Neuronal stem cell (in vitro differentiated cells): ENCODE data around the gene SLC25A22.

Experiments used
- DNase-seq: peaks from one replicate; pipeline ENCODE4 v3.0.0-alpha.2; 2013; ENCODE audit warnings: low spot score
- H2AFZ ChIP-seq: one replicate; pipeline ENCODE4 v1.6.1; 2013; ENCODE audit warnings: mild to moderate bottlenecking, low read length, inconsistent platforms
- H2AK5ac ChIP-seq: 2 replicates; pipeline ENCODE4 v1.6.1; 2013; ENCODE audit warnings: low read depth, mild to moderate bottlenecking, inconsistent platforms, low read length, moderate library complexity, mixed read lengths
- H2BK120ac ChIP-seq: 2 replicates; pipeline ENCODE4 v1.6.1; 2013; ENCODE audit warnings: low read depth, mild to moderate bottlenecking, inconsistent platforms, low read length, moderate library complexity, mixed read lengths
- H2BK12ac ChIP-seq: one replicate; pipeline ENCODE4 v1.6.1; 2013; ENCODE audit warnings: low read length, inconsistent platforms
- H2BK15ac ChIP-seq: 2 replicates; pipeline ENCODE4 v1.6.1; 2013; ENCODE audit warnings: mild to moderate bottlenecking, low read length, inconsistent platforms, mixed read lengths
- H2BK5ac ChIP-seq: one replicate; pipeline ENCODE4 v1.6.1; 2013; ENCODE audit warnings: inconsistent platforms, mild to moderate bottlenecking, low read length, moderate library complexity
- H3K14ac ChIP-seq: one replicate; pipeline ENCODE4 v1.6.1; 2013; ENCODE audit warnings: low read length, inconsistent platforms
- H3K18ac ChIP-seq: 2 replicates; pipeline ENCODE4 v1.6.1; 2013; ENCODE audit warnings: low read length, inconsistent platforms
- H3K23ac ChIP-seq: 2 replicates; pipeline ENCODE4 v1.6.1; 2013; ENCODE audit warnings: low read depth, mild to moderate bottlenecking, mixed read lengths, low read length, inconsistent platforms; ENCODE audit not compliant: poor library complexity
- H3K27ac ChIP-seq: replicated peaks from 3 replicates; pipeline ENCODE4 v1.5.1; 2013; ENCODE audit warnings: low read length, inconsistent platforms
- H3K27me3 ChIP-seq, 3 experiments: 2 replicates each; pipeline ENCODE4 v1.6.1; 2013; ENCODE audit warnings: low read length in 3 of 3, mild to moderate bottlenecking in 2 of 3, inconsistent platforms in 1 of 3, low read depth in 1 of 3, mixed read lengths in 1 of 3, moderate library complexity in 1 of 3; ENCODE audit not compliant: control insufficient read depth in 3 of 3, insufficient read depth in 3 of 3
- H3K36me3 ChIP-seq, 2 donors: replicated peaks in 1 of 2; 2 replicates each; pipeline ENCODE4 v1.6.1; 2013; ENCODE audit warnings: low read length in 2 of 2; ENCODE audit not compliant: control insufficient read depth in 2 of 2, insufficient read depth in 2 of 2
- H3K4ac ChIP-seq: 2 replicates; pipeline ENCODE4 v1.6.1; 2013; ENCODE audit warnings: inconsistent platforms, mild to moderate bottlenecking, low read length, moderate library complexity
- H3K4me1 ChIP-seq, 2 donors: 1 replicate in 1 of 2; 2 replicates in 1 of 2; pipeline ENCODE4 v1.6.1; 2013; ENCODE audit warnings: low read length in 2 of 2, low read depth in 1 of 2; ENCODE audit not compliant: control insufficient read depth in 2 of 2, insufficient read depth in 1 of 2
- H3K4me2 ChIP-seq: one replicate; pipeline ENCODE4 v1.6.1; 2013; ENCODE audit warnings: mild to moderate bottlenecking, low read length, inconsistent platforms; ENCODE audit not compliant: insufficient read depth, poor library complexity, severe bottlenecking
- H3K4me3 ChIP-seq, 2 donors: 2 replicates each; pipeline ENCODE4 v1.5.1; 2013; ENCODE audit warnings: low read length in 2 of 2, mild to moderate bottlenecking in 2 of 2, inconsistent platforms in 1 of 2, moderate library complexity in 1 of 2
- H3K79me1 ChIP-seq: one replicate; pipeline ENCODE4 v1.6.1; 2013; ENCODE audit warnings: low read depth, mild to moderate bottlenecking, inconsistent platforms, low read length, moderate library complexity
- H3K9ac ChIP-seq: one replicate; pipeline ENCODE4 v1.6.1; 2013; ENCODE audit warnings: mild to moderate bottlenecking, low read depth, low read length, inconsistent platforms; ENCODE audit not compliant: poor library complexity
- H3K9me3 ChIP-seq, 2 donors: replicated peaks in 1 of 2; 2 replicates each; pipeline versions ENCODE3 to v1.6.1; 2013; ENCODE audit warnings: low read length in 2 of 2, mild to moderate bottlenecking in 2 of 2, inconsistent platforms in 1 of 2, low read depth in 1 of 2, mixed read lengths in 1 of 2, moderate library complexity in 1 of 2; ENCODE audit not compliant: control insufficient read depth in 2 of 2, insufficient read depth in 1 of 2
- H4K8ac ChIP-seq: one replicate; pipeline ENCODE4 v1.6.1; 2013; ENCODE audit warnings: low read depth, mild to moderate bottlenecking, inconsistent platforms, low read length, moderate library complexity
- H4K91ac ChIP-seq: one replicate; pipeline ENCODE4 v1.6.1; 2013; ENCODE audit warnings: low read length, low read depth, mild to moderate bottlenecking, inconsistent platforms; ENCODE audit not compliant: poor library complexity
- WGBS, 2 donors: extraction: QIAGEN DNeasy Blood & Tissue Kit; methylation state at CpG; one replicate each; pipeline ENCODE4 v1.1.7; 2013; ENCODE audit warnings: missing lambda C conversion rate in 2 of 2, mixed read lengths in 1 of 2; ENCODE audit not compliant: insufficient read length in 2 of 2, insufficient replicate concordance in 1 of 2; ENCODE audit errors: extremely low coverage in 2 of 2; 5-methylcytosine and 5-hydroxymethylcytosine counted together

The SLC25A22 gene

GRCh38 chr11:774873-775592 lies 23.0 kb downstream of the SLC25A22 start:
- Histone ChIP-seq H2AFZ (no peak overlapping the region), H3K36me3 (peaks cover 21 to 64% of the 10 kb centered on the region in 2 donors), H2BK120ac (no peak overlapping the region), H2BK12ac (peak overlapping the region; percentile 63), H3K9ac (peak overlapping the region; percentile 44), H3K4me3 (peak overlapping the region; percentile 4 to 16), H2BK5ac (peak overlapping the region; percentile 60), H2AK5ac (peak overlapping the region; percentile 34), H3K4me2 (peak overlapping the region; percentile 2), H3K27ac (no peak overlapping the region), H3K23ac (peak overlapping the region; percentile 73), H3K14ac (no peak overlapping the region), H3K4me1 (peaks cover 8 to 13% of the 10 kb centered on the region in 2 donors), H2BK15ac (no peak overlapping the region), H3K9me3 (no peaks in the 10 kb centered on the region), H3K4ac (no peak overlapping the region), H4K91ac (no peak overlapping the region), H3K18ac (no peak overlapping the region), H3K79me1 (peaks cover 28% of the 10 kb centered on the region), H4K8ac (no peak overlapping the region), H3K27me3 (no peaks in the 10 kb centered on the region)
- WGBS, 2 donors = no CpG with 5 or more reads among the region's 20 CpGs
- DNase-seq = no peak

- Histone ChIP-seq H2BK120ac (no peak overlapping the region), H3K18ac (no peak overlapping the region), H3K9ac (no peak overlapping the region), H3K23ac (peak overlapping the region; percentile 17), H3K36me3 (peaks cover 17 to 65% of the 10 kb centered on the region in 2 donors), H3K27me3 (no peaks in the 10 kb centered on the region), H3K9me3 (no peaks in the 10 kb centered on the region), H3K27ac (no peak overlapping the region), H4K91ac (no peak overlapping the region), H2AK5ac (no peak overlapping the region), H3K4me2 (no peak overlapping the region), H3K4me1 (peaks cover 8% of the 10 kb centered on the region in 2 donors), H2AFZ (no peak overlapping the region), H2BK12ac (no peak overlapping the region), H3K79me1 (peaks cover 26% of the 10 kb centered on the region), H2BK5ac (no peak overlapping the region), H3K14ac (peak overlapping the region; percentile 6), H3K4ac (no peak overlapping the region), H2BK15ac (no peak overlapping the region), H3K4me3 (no peak overlapping the region), H4K8ac (no peak overlapping the region)
- DNase-seq = no peak
- whole genome bisulfite sequencing, 2 donors = no CpG with 5 or more reads among the region's 9 CpGs
These were observed 24.3 kb downstream of the SLC25A22 start for GRCh38 chr11:773830-774229.

GRCh38 chr11:773425-773824 lies 24.7 kb downstream of the SLC25A22 start:
- no peak overlapping the region for H2BK120ac ChIP-seq
- H2AK5ac ChIP-seq = no peak overlapping the region
- H3K9me3 ChIP-seq = no peaks in the 10 kb centered on the region
- H3K27ac ChIP-seq = no peak overlapping the region
- no peak overlapping the region for H3K14ac ChIP-seq
- H2BK15ac ChIP-seq = no peak overlapping the region
- no peak overlapping the region for H2AFZ ChIP-seq
- H3K4me2 ChIP-seq = no peak overlapping the region
- H3K4me3 ChIP-seq = no peak overlapping the region
- H4K8ac ChIP-seq = no peak overlapping the region
- no peak overlapping the region for H3K9ac ChIP-seq
- WGBS, 2 donors = no CpG with 5 or more reads among the region's 5 CpGs
- no peak for DNase-seq
- H2BK5ac ChIP-seq = no peak overlapping the region
- H4K91ac ChIP-seq = no peak overlapping the region
- H3K23ac ChIP-seq = peak overlapping the region; percentile 17
- no peak overlapping the region for H2BK12ac ChIP-seq
- peaks cover 16 to 61% of the 10 kb centered on the region in 2 donors for H3K36me3 ChIP-seq
- H3K79me1 ChIP-seq = peaks cover 26% of the 10 kb centered on the region
- H3K4ac ChIP-seq = no peak overlapping the region
- no peak overlapping the region for H3K18ac ChIP-seq
- H3K27me3 ChIP-seq = no peaks in the 10 kb centered on the region
- peaks cover 8% of the 10 kb centered on the region in 2 donors for H3K4me1 ChIP-seq

- no peak overlapping the region for H3K4me3 ChIP-seq
- DNase-seq = no peak
- H3K18ac ChIP-seq = no peak overlapping the region
- H2AK5ac ChIP-seq = no peak overlapping the region
- H3K9me3 ChIP-seq = no peaks in the 10 kb centered on the region
- peaks cover 5 to 8% of the 10 kb centered on the region in 2 donors for H3K4me1 ChIP-seq
- no peak overlapping the region for H3K4ac ChIP-seq
- no peak overlapping the region for H2BK15ac ChIP-seq
- peak overlapping the region; percentile 47 for H2BK120ac ChIP-seq
- H3K23ac ChIP-seq = peak overlapping the region; percentile 17
- no peak overlapping the region for H3K27ac ChIP-seq
- H3K79me1 ChIP-seq = peaks cover 23% of the 10 kb centered on the region
- no peak overlapping the region for H4K91ac ChIP-seq
- H2AFZ ChIP-seq = no peak overlapping the region
- H4K8ac ChIP-seq = no peak overlapping the region
- H3K27me3 ChIP-seq = no peaks in the 10 kb centered on the region
- H3K36me3 ChIP-seq = peaks cover 16 to 60% of the 10 kb centered on the region in 2 donors
- no peak overlapping the region for H3K4me2 ChIP-seq
- peak overlapping the region; percentile 38 for H3K14ac ChIP-seq
- peak overlapping the region; percentile 70 for H3K9ac ChIP-seq
- WGBS, 2 donors = no CpG with 5 or more reads among the region's 34 CpGs
- no peak overlapping the region for H2BK12ac ChIP-seq
- no peak overlapping the region for H2BK5ac ChIP-seq
These were observed 25.4 kb downstream of the SLC25A22 start for GRCh38 chr11:772429-773390.
